HFFc6 (cell line): Measurements from ENCODE around the gene CRTC1. TPM values are rescaled to one million over a fixed set of nuclear protein-coding genes. Genes with fewer than 3 reads are reported as not detected.

Experiments
- DNase-seq: peaks from one replicate; pipeline ENCODE4 v3.0.0-alpha.2; 2018
- H3K27ac Mint-ChIP-seq: 2 replicates; pipeline ENCODE4 v1.8.0; 2020; ENCODE audit warnings: mild to moderate bottlenecking, mixed read lengths
- H3K27me3 Mint-ChIP-seq: 2 replicates; pipeline ENCODE4 v1.8.0; 2021; ENCODE audit warnings: mild to moderate bottlenecking, moderate library complexity, mixed read lengths; ENCODE audit not compliant: insufficient read depth
- H3K36me3 Mint-ChIP-seq: 2 replicates; pipeline ENCODE4 v1.8.0; 2021; ENCODE audit warnings: low read depth, mixed read lengths
- H3K4me1 Mint-ChIP-seq: 2 replicates; pipeline ENCODE4 v1.8.0; 2020; ENCODE audit warnings: low read depth, mixed read lengths
- H3K4me3 Mint-ChIP-seq: 2 replicates; pipeline ENCODE4 v1.8.0; 2020; ENCODE audit warnings: mild to moderate bottlenecking, moderate library complexity, mixed read lengths
- H3K9me3 Mint-ChIP-seq: 2 replicates; pipeline ENCODE4 v1.8.0; 2020; ENCODE audit warnings: mild to moderate bottlenecking, mixed read lengths
- total RNA-seq, 6 experiments: library from RNA; stranded (reverse); fragmentation: NEBNext Ultra II Directional; extraction: Animal tissue kit (Norgen Biotek cat#: 25700); gene quantifications; 2 replicates in 1 of 6; 3 replicates in 5 of 6; pipeline ENCODE4 v1.2.3, GENCODE V29; 2021
- TF ChIP-seq, protein P1 (sequence below): fragments of 200-600 bp; sonication (generic); IDR thresholded peaks from 2 replicates; pipeline ENCODE4 v1.5.0; 2021; ENCODE audit warnings: antibody characterized with exemption, mild to moderate bottlenecking

Gene CRTC1
- total RNA-seq, 6 experiments from 2014 or later: 11.8 to 14.5 (median 13.4) TPM

DNA sequence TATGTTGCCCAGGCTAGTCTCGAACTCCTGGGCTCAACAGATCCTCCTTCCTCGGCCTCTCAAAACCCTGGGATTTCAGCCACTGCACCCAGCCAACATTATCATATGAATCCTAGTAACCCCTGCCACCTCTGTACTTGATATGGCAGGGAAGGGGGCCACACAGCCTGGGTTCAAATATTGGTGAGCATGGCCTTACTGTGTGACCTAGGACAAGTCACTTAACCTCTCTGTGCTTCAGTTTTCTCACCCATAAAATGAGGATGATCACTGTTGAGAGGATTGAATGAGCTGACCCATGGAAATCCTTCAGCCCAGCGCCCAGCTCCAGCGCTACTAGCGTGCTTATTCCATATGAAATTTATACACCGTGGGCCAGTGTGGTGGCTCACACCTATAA is 111.2 kb downstream of the CRTC1 start:
- Mint-ChIP-seq H3K27ac (no peak overlapping the region), H3K4me3 (no peak overlapping the region), H3K27me3 (peaks cover 26% of the 10 kb centered on the region)

DNA sequence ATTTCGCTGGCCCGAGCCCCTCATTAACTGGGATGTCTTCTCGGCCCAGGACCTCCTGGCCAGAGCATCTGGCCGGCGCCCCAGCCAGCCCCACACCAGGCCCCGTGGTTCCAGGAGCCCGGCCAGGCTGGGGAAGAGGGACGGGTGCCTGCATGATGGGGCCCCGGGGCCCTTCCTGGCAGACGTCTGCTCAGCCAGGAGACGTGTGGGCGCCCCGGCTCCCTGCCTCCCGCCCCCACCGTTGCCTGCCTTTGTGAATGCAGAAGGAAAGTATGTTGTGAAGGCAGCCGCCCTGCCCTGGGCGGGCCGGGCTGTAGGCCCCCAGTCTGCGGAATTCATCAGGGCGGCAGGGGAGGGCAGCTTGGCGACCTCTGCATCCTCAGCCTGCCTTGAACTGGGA is 112.1 kb downstream of the CRTC1 start:
- Mint-ChIP-seq H3K36me3 (no peaks in the 10 kb centered on the region), H3K4me3 (no peak overlapping the region), H3K4me1 (peaks cover 6% of the 10 kb centered on the region), H3K27me3 (peaks cover 21% of the 10 kb centered on the region), H3K9me3 (no peaks in the 10 kb centered on the region), H3K27ac (no peak overlapping the region)
- DNase-seq: no peak
- TF ChIP-seq, protein P1, sequence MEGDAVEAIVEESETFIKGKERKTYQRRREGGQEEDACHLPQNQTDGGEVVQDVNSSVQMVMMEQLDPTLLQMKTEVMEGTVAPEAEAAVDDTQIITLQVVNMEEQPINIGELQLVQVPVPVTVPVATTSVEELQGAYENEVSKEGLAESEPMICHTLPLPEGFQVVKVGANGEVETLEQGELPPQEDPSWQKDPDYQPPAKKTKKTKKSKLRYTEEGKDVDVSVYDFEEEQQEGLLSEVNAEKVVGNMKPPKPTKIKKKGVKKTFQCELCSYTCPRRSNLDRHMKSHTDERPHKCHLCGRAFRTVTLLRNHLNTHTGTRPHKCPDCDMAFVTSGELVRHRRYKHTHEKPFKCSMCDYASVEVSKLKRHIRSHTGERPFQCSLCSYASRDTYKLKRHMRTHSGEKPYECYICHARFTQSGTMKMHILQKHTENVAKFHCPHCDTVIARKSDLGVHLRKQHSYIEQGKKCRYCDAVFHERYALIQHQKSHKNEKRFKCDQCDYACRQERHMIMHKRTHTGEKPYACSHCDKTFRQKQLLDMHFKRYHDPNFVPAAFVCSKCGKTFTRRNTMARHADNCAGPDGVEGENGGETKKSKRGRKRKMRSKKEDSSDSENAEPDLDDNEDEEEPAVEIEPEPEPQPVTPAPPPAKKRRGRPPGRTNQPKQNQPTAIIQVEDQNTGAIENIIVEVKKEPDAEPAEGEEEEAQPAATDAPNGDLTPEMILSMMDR: no peak

More for the DNA sequence above, 111.2 kb downstream of the CRTC1 start:
- DNase-seq: no peak
- Mint-ChIP-seq H3K36me3 (no peaks in the 10 kb centered on the region), H3K4me1 (peaks cover 13% of the 10 kb centered on the region), H3K9me3 (no peaks in the 10 kb centered on the region)
- TF ChIP-seq, protein P1: no peak

DNA sequence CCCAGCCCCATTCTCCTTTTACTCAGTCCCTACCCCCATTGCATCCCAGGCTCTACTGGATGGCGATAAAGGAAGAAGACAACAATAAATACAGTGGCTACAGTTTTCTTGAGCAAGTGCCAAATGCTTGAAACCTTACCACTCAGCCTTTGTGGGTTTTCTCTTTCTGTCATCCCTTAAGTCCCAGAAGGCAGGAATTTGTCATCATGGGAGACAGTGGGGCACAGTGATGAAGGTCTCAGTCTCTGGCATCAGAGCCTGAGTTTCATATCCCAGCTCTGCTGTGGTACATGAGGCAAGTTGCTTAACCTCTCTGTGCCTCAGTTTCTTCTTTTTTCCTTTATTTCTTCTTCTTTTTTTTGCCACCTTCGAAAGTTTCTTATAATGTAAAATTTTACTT is 112.8 kb downstream of the CRTC1 start:
- peaks cover 6% of the 10 kb centered on the region; the same call in 1 of the 2 replicates for H3K4me1 Mint-ChIP-seq
- H3K4me3 Mint-ChIP-seq: no peak overlapping the region; the same call in 1 of the 2 replicates
- H3K27me3 Mint-ChIP-seq: peaks cover 17% of the 10 kb centered on the region
- TF ChIP-seq, protein P1: no peak
- no peak overlapping the region for H3K27ac Mint-ChIP-seq
- H3K36me3 Mint-ChIP-seq: no peaks in the 10 kb centered on the region
- no peaks in the 10 kb centered on the region for H3K9me3 Mint-ChIP-seq
- peak; percentile 11 for DNase-seq

DNA sequence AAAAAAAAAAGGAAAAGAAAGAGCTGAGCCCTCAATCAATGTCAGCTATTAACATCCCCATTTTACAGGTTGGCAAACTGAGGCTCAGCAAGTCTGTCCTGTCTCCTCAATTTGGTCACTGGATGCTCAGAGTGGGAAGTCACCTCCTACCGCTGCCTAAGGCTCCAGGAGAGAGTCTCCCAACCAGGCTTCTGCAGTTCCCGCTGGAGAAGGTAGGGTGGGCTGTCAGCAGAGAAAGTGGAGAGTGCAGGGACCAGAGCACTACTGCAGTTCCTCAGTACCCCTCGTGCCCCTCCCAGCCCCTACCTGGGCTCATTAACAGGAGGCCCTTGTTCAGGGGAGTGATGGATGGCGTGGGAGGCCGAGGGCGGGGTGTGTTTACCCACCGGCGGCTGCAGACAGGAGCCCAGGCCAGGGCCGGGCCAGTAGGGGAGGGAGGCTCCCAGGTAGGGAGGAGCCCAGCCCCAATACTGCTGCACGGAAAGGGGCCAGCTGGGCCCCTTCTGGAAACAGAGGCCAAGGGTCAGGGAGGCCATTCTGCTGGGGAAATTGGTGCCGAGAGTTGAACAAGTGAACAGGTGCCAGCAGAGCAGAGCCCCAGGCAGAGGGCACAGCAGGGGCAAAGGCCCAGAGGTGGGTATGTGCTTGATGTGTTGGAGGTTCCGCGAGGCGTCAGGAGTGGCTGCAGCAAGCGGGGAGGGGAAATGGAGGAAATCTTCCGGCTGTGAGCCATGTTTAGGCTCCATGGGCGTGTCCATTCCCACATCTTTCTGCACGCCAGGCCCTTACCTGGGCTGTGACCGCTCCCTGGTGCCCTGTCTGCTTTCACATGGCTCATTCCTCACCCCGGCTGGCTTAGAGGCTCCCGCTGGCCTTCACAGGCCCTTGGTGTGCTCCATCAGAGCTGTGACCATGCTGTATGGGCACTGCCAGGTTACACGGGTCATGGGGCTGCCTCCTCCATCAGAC is 115.2 kb downstream of the CRTC1 start:
- Mint-ChIP-seq H3K4me1 (peaks cover 6% of the 10 kb centered on the region; the same call in 1 of the 2 replicates), H3K27ac (no peak overlapping the region), H3K4me3 (no peak overlapping the region), H3K36me3 (no peaks in the 10 kb centered on the region), H3K9me3 (no peaks in the 10 kb centered on the region), H3K27me3 (peaks cover 8% of the 10 kb centered on the region)
- TF ChIP-seq, protein P1: peak; percentile 17; the same call in 1 of the 2 replicates
- DNase-seq: no peak

DNA sequence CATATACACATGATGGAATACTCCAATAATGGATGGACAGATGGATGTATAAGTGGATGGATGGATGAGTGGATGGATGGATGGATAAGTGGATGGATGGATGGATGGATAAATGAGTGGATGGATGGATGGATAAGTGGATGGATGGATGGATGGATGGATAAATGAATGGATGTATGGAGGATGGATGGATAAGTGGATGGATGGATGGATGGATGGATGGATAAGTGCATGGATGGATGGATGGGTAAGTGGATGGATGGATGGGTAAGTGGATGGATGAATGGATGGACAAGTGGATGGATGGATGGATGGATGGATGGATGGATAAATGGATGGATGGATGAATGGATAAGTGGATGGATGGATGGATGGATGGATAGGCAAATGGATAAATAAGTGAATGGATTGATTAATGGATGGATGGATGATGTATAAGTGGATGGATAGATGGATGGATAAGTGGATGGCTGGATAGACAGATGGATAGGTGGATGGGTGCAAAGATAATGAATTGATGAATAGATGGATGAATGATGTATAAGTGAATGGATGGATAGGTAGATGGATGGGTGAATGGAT is 116.0 kb downstream of the CRTC1 start:
- TF ChIP-seq, protein P1: no peak
- H3K36me3 Mint-ChIP-seq: no peaks in the 10 kb centered on the region
- peaks cover 6% of the 10 kb centered on the region; the same call in 1 of the 2 replicates for H3K4me1 Mint-ChIP-seq
- no peak for DNase-seq
- H3K4me3 Mint-ChIP-seq: no peak overlapping the region
- no peak overlapping the region for H3K27ac Mint-ChIP-seq
- no peaks in the 10 kb centered on the region for H3K9me3 Mint-ChIP-seq
- H3K27me3 Mint-ChIP-seq: peaks cover 6% of the 10 kb centered on the region
